IPS-18a (cell line): ENCODE results near the gene PCDHGA11.
"Not testable (repeated sequence)": the region's sequence is repeated elsewhere in the genome, so short reads cannot be mapped to it uniquely, and the experiment has no call there.

Source experiments
- H3K27ac ChIP-seq: one replicate; pipeline ENCODE4 v1.5.1; 2013; ENCODE audit warnings: low read length
- H3K27me3 ChIP-seq: one replicate; pipeline ENCODE4 v1.6.1; 2013; ENCODE audit warnings: mild to moderate bottlenecking, low read length; ENCODE audit not compliant: control insufficient read depth, insufficient read depth
- H3K36me3 ChIP-seq: one replicate; pipeline ENCODE4 v1.6.1; 2013; ENCODE audit warnings: low read depth, low read length; ENCODE audit not compliant: control insufficient read depth
- H3K4me1 ChIP-seq: one replicate; pipeline ENCODE4 v1.6.1; 2013; ENCODE audit warnings: low read depth, low read length; ENCODE audit not compliant: control insufficient read depth
- H3K4me3 ChIP-seq: one replicate; pipeline ENCODE4 v1.5.1; 2013; ENCODE audit warnings: low read length
- H3K9ac ChIP-seq: one replicate; pipeline ENCODE4 v1.6.1; 2013; ENCODE audit warnings: mild to moderate bottlenecking, low read length, moderate library complexity
- H3K9me3 ChIP-seq: one replicate; pipeline ENCODE4 v1.6.1; 2013; ENCODE audit warnings: low read depth, low read length; ENCODE audit not compliant: control insufficient read depth

The PCDHGA11 gene

DNA sequence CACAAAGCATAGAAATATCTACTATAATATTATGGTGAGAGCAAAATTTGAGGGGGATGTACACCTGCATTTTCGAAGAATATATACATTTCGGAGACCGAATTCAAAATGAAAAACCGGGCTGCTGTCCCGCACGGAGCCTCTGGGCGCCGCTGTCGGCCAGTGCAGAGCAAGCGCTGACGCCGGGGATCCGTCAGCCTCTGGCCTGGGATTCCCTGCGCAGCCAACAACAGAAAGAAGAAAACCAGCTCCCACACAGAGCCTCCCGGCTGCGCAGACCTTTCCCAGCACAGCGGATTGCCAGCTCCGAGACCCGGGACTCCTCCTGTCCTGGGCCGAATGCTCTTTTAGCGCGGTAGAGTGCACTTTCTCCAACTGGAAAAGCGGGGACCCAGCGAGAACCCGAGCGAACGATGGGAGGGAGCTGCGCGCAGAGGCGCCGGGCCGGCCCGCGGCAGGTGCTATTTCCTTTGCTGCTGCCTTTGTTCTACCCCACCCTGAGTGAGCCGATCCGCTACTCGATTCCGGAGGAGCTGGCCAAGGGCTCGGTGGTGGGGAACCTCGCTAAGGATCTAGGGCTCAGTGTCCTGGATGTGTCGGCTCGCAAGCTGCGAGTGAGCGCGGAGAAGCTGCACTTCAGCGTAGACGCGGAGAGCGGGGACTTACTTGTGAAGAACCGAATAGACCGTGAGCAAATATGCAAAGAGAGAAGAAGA is 12.9 kb upstream of the PCDHGA11 start, which contains the start of gene PCDHGB6:
TSS of gene PCDHGB6 (plus strand) at position 232 of the 716 bp plus-strand sequence. CDS start at position 414, 182 bp downstream.
- H3K4me3 ChIP-seq, result peak within 1 kb of the TSS; percentile 71
- H3K27ac ChIP-seq, H3K36me3 ChIP-seq, H3K9me3 ChIP-seq, H3K4me1 ChIP-seq: not testable (repeated sequence)
- H3K9ac ChIP-seq, result peak within 1 kb of the TSS; percentile 69
- peaks cover 11% of the 10 kb centered on the region for H3K27me3 ChIP-seq

DNA sequence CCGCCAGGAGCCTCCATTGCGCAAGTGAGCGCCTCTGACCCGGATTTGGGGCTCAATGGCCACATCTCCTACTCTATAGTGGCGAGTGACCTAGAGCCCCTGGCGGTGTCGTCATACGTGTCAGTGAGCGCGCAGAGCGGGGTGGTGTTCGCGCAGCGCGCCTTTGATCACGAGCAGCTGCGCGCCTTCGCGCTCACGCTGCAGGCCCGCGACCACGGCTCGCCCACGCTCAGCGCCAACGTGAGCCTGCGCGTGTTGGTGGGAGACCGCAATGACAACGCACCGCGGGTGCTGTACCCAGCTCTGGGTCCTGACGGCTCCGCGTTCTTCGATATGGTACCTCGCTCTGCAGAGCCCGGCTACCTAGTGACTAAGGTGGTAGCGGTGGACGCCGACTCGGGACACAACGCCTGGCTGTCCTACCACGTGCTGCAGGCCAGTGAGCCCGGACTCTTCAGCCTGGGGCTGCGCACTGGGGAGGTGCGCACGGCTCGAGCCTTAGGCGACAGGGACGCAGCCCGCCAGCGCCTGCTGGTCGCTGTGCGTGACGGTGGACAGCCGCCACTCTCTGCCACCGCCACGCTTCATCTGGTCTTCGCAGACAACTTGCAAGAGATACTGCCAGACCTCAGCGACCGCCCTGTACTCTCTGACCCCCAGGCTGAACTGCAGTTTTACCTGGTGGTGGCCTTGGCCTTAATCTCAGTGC is 11.1 kb upstream of the PCDHGA11 start:
- Histone ChIP-seq H3K36me3 (no peaks in the 10 kb centered on the region), H3K27me3 (peaks cover 11% of the 10 kb centered on the region), H3K4me1 (no peaks in the 10 kb centered on the region), H3K9me3 (peaks cover 6% of the 10 kb centered on the region), H3K4me3 (no peak overlapping the region), H3K27ac (no peak overlapping the region), H3K9ac (no peak overlapping the region)

DNA sequence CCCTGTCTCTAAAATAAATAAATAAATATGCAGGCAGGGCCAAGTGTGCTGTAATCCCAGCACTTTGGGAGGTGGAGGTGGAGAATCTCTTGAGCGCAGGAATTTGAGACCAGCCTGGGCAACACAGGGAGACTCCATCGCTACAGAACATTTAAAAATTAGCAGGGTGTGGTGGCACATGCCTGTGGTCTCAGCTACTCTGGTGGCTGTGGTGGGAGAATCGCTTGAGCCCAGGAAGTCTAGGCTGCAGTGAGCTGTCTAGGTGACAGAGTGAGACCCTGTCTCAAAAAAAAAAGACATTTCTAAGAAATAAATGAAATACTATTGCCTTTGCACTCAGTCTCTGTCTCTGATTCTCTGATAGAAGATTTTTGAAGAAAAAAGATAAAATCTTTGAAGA is 9.3 kb upstream of the PCDHGA11 start:
- Histone ChIP-seq H3K36me3 (no peaks in the 10 kb centered on the region), H3K4me1 (no peaks in the 10 kb centered on the region), H3K9ac (no peak overlapping the region), H3K27ac (no peak overlapping the region), H3K27me3 (peaks cover 11% of the 10 kb centered on the region), H3K4me3 (no peak overlapping the region), H3K9me3 (peaks cover 6% of the 10 kb centered on the region)

DNA sequence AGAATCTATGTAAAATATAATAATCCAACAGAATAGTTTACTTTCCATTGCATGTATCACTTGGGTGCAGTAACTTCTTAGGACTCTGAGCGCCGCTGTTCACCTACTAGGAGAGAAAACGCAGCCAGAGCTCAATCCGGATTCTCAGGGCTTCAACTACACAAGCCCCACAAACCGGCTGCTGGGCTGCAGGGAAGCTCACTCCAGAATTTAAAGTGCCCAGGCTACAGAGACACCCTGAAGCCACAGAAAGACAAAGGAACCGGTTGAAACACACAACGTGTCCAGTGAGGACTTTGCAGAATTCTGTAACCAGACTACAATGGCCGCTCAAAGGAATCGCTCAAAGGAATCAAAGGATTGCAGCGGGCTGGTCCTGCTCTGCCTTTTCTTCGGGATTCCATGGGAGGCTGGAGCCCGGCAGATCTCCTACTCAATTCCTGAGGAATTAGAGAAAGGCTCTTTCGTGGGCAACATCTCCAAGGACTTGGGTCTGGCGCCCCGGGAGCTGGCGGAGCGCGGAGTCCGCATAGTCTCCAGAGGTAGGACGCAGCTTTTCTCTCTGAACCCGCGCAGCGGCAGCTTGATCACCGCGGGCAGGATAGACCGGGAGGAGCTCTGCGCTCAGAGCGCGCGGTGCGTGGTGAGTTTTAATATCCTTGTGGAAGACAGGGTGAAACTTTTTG is 7.9 kb upstream of the PCDHGA11 start, which contains the start of gene PCDHGA10:
TSS of gene PCDHGA10 (plus strand) at position 134 of the 686 bp plus-strand sequence. CDS start at position 323, 189 bp downstream.
- Histone ChIP-seq H3K27ac (no peak within 1 kb of the TSS), H3K9me3 (peaks cover 6% of the 10 kb centered on the region), H3K4me1 (no peaks in the 10 kb centered on the region), H3K9ac (peak within 1 kb of the TSS; percentile 17), H3K36me3 (no peaks in the 10 kb centered on the region), H3K4me3 (peak within 1 kb of the TSS; percentile 28), H3K27me3 (peaks cover 11% of the 10 kb centered on the region)

GRCh38 chr5:141413540-141414069 is 7.2 kb upstream of the PCDHGA11 start:
- Histone ChIP-seq H3K9ac (no peak overlapping the region), H3K27me3 (peaks cover 14% of the 10 kb centered on the region), H3K27ac (no peak overlapping the region), H3K9me3 (peaks cover 12% of the 10 kb centered on the region), H3K4me3 (no peak overlapping the region), H3K4me1 (no peaks in the 10 kb centered on the region), H3K36me3 (no peaks in the 10 kb centered on the region)

GRCh38 chr5:141414548-141415274 is 6.1 kb upstream of the PCDHGA11 start:
- H3K9me3 ChIP-seq, result peaks cover 16% of the 10 kb centered on the region
- H3K36me3 ChIP-seq, H3K27ac ChIP-seq, H3K9ac ChIP-seq, H3K4me1 ChIP-seq, H3K4me3 ChIP-seq, H3K27me3 ChIP-seq: not testable (repeated sequence)

GRCh38 chr5:141415275-141415618 is 5.6 kb upstream of the PCDHGA11 start:
- not testable (repeated sequence) for H3K4me3 ChIP-seq, H3K27ac ChIP-seq, H3K27me3 ChIP-seq, H3K36me3 ChIP-seq, H3K9ac ChIP-seq, H3K4me1 ChIP-seq
- H3K9me3 ChIP-seq, result peaks cover 20% of the 10 kb centered on the region

- peaks cover 38% of the 10 kb centered on the region for H3K9me3 ChIP-seq
- H3K4me3 ChIP-seq, result peak within 1 kb of the TSS; percentile 73
- H3K36me3 ChIP-seq, H3K27ac ChIP-seq, H3K4me1 ChIP-seq, H3K27me3 ChIP-seq: not testable (repeated sequence)
- peak within 1 kb of the TSS; percentile 73 for H3K9ac ChIP-seq
Measured at GRCh38 chr5:141417494-141418172, 3.2 kb upstream of the PCDHGA11 start, which contains the start of gene PCDHGB7. PCDHGB7 (plus strand) TSS chr5:141417677; CDS start chr5:141417860, 183 bp downstream.

GRCh38 chr5:141419074-141419880 is 1.6 kb upstream of the PCDHGA11 start:
- peaks cover 8% of the 10 kb centered on the region for H3K27me3 ChIP-seq
- H3K9me3 ChIP-seq, result peaks cover 42% of the 10 kb centered on the region
- no peaks in the 10 kb centered on the region for H3K4me1 ChIP-seq
- no peak overlapping the region for H3K27ac ChIP-seq
- no peaks in the 10 kb centered on the region for H3K36me3 ChIP-seq
- H3K4me3 ChIP-seq, result no peak overlapping the region
- H3K9ac ChIP-seq, result no peak overlapping the region

DNA sequence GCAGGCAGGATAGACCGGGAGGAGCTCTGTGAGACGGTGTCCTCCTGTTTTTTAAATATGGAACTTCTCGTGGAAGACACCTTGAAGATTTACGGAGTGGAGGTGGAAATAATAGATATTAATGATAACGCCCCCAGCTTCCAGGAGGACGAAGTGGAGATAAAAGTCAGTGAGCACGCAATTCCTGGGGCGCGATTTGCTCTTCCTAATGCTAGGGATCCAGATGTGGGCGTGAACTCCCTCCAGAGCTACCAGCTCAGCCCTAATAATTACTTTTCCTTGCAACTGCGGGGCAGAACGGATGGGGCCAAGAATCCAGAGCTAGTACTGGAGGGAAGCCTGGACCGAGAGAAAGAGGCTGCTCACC is 621 bp downstream of the PCDHGA11 start:
- no peak overlapping the region for H3K4me3 ChIP-seq
- no peaks in the 10 kb centered on the region for H3K4me1 ChIP-seq
- peaks cover 56% of the 10 kb centered on the region for H3K9me3 ChIP-seq
- peaks cover 8% of the 10 kb centered on the region for H3K27me3 ChIP-seq
- H3K27ac ChIP-seq, result no peak overlapping the region
- no peaks in the 10 kb centered on the region for H3K36me3 ChIP-seq
- no peak overlapping the region for H3K9ac ChIP-seq
